HepG2 (cell line): ENCODE measurements around the gene SAP130. TPM values are rescaled to one million over a fixed set of nuclear protein-coding genes. Genes with fewer than 3 reads are reported as not detected.

Experiments used
- CREM ChIP-seq, 2 experiments: sonication (generic) in 1 of 2; formaldehyde crosslinking in 1 of 2; IDR thresholded peaks; 2 replicates each; pipeline versions ENCODE4 v1.4.0 to v1.6.1; 2016 to 2020; ENCODE audit warnings: antibody characterized with exemption in 1 of 2, mild to moderate bottlenecking in 1 of 2, missing genetic modification reagents in 1 of 2
- MTF1 ChIP-seq: sonication (generic); formaldehyde crosslinking; IDR thresholded peaks from 2 replicates; pipeline ENCODE4 v1.5.0; 2020; ENCODE audit warnings: missing genetic modification reagents
- PHF21A ChIP-seq: sonication (generic); formaldehyde crosslinking; IDR thresholded peaks from 2 replicates; pipeline ENCODE4 v1.5.0; 2020; ENCODE audit warnings: mild to moderate bottlenecking, missing genetic modification reagents
- SP4 ChIP-seq: sonication (generic); formaldehyde crosslinking; IDR thresholded peaks from 2 replicates; pipeline ENCODE4 v1.8.1; 2023; ENCODE audit warnings: mild to moderate bottlenecking, missing genetic modification reagents
- ZNF737 ChIP-seq: sonication (generic); formaldehyde crosslinking; IDR thresholded peaks from 2 replicates; pipeline ENCODE4 v1.5.0; 2020; ENCODE audit warnings: missing genetic modification reagents, mild to moderate bottlenecking, borderline replicate concordance
- ZNF761 ChIP-seq: sonication (generic); formaldehyde crosslinking; conservative IDR thresholded peaks from 2 replicates; pipeline ENCODE4 v1.4.0; 2020; ENCODE audit warnings: mild to moderate bottlenecking, missing genetic modification reagents
- polyA plus RNA-seq, 8 experiments: library from polyadenylated mRNA; depleted of rRNA in 3 of 8; stranded (reverse) in 7 of 8; unstranded in 1 of 8; fragments of >200 nt; fragmentation: Illumina TruSeq in 4 of 8; extraction: Trizol in 4 of 8; gene quantifications; 2 replicates each; pipeline versions ENCODE4 v1.2.1 to v1.2.3, GENCODE V29; 2011 to 2016; ENCODE audit warnings: low read depth in 4 of 8, missing spikeins in 1 of 8, mixed read lengths in 1 of 8; ENCODE audit not compliant: insufficient read depth in 1 of 8
- total RNA-seq, 5 experiments: library from RNA; depleted of rRNA; stranded (reverse); fragments of >200 nt; fragmentation: Illumina TruSeq; extraction: Trizol; gene quantifications; 2 replicates each; pipeline ENCODE4 v1.2.3, GENCODE V29; 2016; ENCODE audit warnings: low read depth in 1 of 5
- TF ChIP-seq, protein P1 (sequence below), 2 experiments: fragments of 450-650 bp in 1 of 2; sonication (generic) in 1 of 2; formaldehyde crosslinking in 1 of 2; IDR thresholded peaks; 2 replicates each; pipeline versions ENCODE4 v1.6.1 to v1.8.0; 2016 to 2022; ENCODE audit warnings: antibody characterized with exemption in 1 of 2, mild to moderate bottlenecking in 1 of 2, missing genetic modification reagents in 1 of 2
- TF ChIP-seq, protein P2 (sequence below): IDR thresholded peaks from 2 replicates; pipeline ENCODE4 v1.6.1; 2012; ENCODE audit warnings: inconsistent platforms

The SAP130 gene
- total and polyA plus RNA-seq, 2 of the 13 experiments (the other 11 are each of a cell fraction or from before 2014, with no cell fraction given), result 11.1 to 18.6 TPM

DNA sequence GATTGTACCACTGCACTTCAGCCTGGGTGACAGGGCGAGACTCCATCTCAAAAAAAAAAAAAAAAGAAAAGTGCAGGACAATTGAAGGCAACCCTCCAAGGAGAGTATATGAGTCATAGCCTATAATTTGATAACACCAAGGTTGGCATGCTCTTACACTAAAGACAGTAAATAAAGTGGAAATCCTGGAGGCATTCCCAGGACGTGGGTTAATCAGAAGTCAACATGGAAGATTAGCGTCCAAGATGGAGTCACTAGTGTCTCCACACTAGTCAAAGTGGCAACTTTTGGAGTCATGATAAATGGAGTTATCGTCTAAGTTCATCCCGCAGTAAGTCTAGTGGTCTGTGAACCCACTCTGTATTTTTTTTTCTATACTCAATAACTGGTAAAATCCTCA is 41.9 kb upstream of the SAP130 start (continued):
- no peak for TF ChIP-seq ZNF737
- TF ChIP-seq PHF21A (CRISPR knock-in tag), result no peak
- TF ChIP-seq, protein P1, sequence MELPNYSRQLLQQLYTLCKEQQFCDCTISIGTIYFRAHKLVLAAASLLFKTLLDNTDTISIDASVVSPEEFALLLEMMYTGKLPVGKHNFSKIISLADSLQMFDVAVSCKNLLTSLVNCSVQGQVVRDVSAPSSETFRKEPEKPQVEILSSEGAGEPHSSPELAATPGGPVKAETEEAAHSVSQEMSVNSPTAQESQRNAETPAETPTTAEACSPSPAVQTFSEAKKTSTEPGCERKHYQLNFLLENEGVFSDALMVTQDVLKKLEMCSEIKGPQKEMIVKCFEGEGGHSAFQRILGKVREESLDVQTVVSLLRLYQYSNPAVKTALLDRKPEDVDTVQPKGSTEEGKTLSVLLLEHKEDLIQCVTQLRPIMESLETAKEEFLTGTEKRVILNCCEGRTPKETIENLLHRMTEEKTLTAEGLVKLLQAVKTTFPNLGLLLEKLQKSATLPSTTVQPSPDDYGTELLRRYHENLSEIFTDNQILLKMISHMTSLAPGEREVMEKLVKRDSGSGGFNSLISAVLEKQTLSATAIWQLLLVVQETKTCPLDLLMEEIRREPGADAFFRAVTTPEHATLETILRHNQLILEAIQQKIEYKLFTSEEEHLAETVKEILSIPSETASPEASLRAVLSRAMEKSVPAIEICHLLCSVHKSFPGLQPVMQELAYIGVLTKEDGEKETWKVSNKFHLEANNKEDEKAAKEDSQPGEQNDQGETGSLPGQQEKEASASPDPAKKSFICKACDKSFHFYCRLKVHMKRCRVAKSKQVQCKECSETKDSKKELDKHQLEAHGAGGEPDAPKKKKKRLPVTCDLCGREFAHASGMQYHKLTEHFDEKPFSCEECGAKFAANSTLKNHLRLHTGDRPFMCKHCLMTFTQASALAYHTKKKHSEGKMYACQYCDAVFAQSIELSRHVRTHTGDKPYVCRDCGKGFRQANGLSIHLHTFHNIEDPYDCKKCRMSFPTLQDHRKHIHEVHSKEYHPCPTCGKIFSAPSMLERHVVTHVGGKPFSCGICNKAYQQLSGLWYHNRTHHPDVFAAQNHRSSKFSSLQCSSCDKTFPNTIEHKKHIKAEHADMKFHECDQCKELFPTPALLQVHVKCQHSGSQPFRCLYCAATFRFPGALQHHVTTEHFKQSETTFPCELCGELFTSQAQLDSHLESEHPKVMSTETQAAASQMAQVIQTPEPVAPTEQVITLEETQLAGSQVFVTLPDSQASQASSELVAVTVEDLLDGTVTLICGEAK (IDR thresholded peaks at IDR 0.05), result no peak
- TF ChIP-seq, protein P1 (CRISPR knock-in tag; IDR thresholded peaks at IDR 0.05), result no peak
- TF ChIP-seq, protein P2, sequence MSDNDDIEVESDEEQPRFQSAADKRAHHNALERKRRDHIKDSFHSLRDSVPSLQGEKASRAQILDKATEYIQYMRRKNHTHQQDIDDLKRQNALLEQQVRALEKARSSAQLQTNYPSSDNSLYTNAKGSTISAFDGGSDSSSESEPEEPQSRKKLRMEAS, result no peak
- TF ChIP-seq MTF1, result no peak
- no peak for TF ChIP-seq SP4
- no peak for TF ChIP-seq CREM (IDR thresholded peaks at IDR 0.05)
- no peak for TF ChIP-seq CREM (CRISPR knock-in tag; IDR thresholded peaks at IDR 0.05)
- no peak for TF ChIP-seq ZNF761
- TF ChIP-seq, all 625 proteins: peak for 0
